OCI-LY3 (cell line): ENCODE results near the gene LPCAT3.

Source experiments
- CTCF ChIP-seq: fragments of 200-600, 300-600 bp; sonication (generic); IDR thresholded peaks from 2 replicates; pipeline ENCODE4 v1.5.1; 2014; ENCODE audit warnings: antibody characterized with exemption, low read length, low read depth
- EZH2phosphoT487 ChIP-seq: fragments of 200-600 bp; shearing (Covaris generic); IDR thresholded peaks from 2 replicates; pipeline ENCODE4 v1.6.1; 2018; ENCODE audit warnings: antibody characterized with exemption, mixed run types, low read depth

GRCh38 chr12:6975297-6976032 is 42.8 kb downstream of the LPCAT3 start:
- TF ChIP-seq EZH2phosphoT487 (no peak), CTCF (no peak)
